K562 (cell line): Measurements from ENCODE around the gene DBT. TPM values are rescaled to one million over a fixed set of nuclear protein-coding genes. Genes with fewer than 3 reads are reported as not detected.

Experiments used
- CHAMP1 ChIP-seq: fragments of 450-650 bp; IDR thresholded peaks from 2 replicates; pipeline ENCODE4 v1.6.1; 2016; ENCODE audit warnings: mild to moderate bottlenecking
- CSDE1 ChIP-seq, 2 experiments: fragments of 450-650 bp; IDR thresholded peaks; 2 replicates each; pipeline ENCODE4 v1.6.1; 2016; ENCODE audit warnings: mild to moderate bottlenecking in 1 of 2
- EWSR1 ChIP-seq: fragments of 450-650 bp; IDR thresholded peaks from 2 replicates; pipeline ENCODE4 v1.6.1; 2018; ENCODE audit warnings: borderline replicate concordance, mild to moderate bottlenecking, low read depth, moderate library complexity; ENCODE audit not compliant: partially characterized antibody
- FUS ChIP-seq: fragments of 200-400 bp; formaldehyde crosslinking; optimal IDR thresholded peaks from 2 replicates; pipeline ENCODE3; 2017; ENCODE audit warnings: low read depth, low read length
- HINFP ChIP-seq: fragments of 450-650 bp; conservative IDR thresholded peaks from 2 replicates; pipeline ENCODE4 v1.6.1; 2016; ENCODE audit warnings: missing genetic modification characterization, low read depth, mild to moderate bottlenecking, control low read depth, missing compliant biosample characterization
- HSF4 ChIP-seq: fragments of 250-450 bp; sonication (Bioruptor Pico); IDR thresholded peaks from 2 replicates; pipeline ENCODE4 v2.1.2; 2022; ENCODE audit warnings: mild to moderate bottlenecking, moderate library complexity, borderline replicate concordance
- LCOR ChIP-seq: sonication (generic); formaldehyde crosslinking; IDR thresholded peaks from 2 replicates; pipeline ENCODE4 v1.8.0; 2022; ENCODE audit warnings: mild to moderate bottlenecking, missing genetic modification reagents
- MBD2 ChIP-seq: sonication (generic); IDR thresholded peaks from 2 replicates; pipeline ENCODE4 v1.6.1; 2016; ENCODE audit warnings: low read depth, borderline replicate concordance
- NELFE ChIP-seq: IDR thresholded peaks from 2 replicates; pipeline ENCODE4 v1.6.1; 2011; ENCODE audit warnings: mild to moderate bottlenecking; ENCODE audit not compliant: insufficient read depth, insufficient read length
- NFE2 ChIP-seq: IDR thresholded peaks from 2 replicates; pipeline ENCODE4 v1.6.1; 2014; ENCODE audit warnings: antibody characterized with exemption, low read depth
- NFYB ChIP-seq: IDR thresholded peaks from 2 replicates; pipeline ENCODE4 v1.6.1; 2011; ENCODE audit warnings: mild to moderate bottlenecking, moderate library complexity; ENCODE audit not compliant: insufficient read length; ENCODE audit errors: extremely low read depth
- NR4A1 ChIP-seq, 2 experiments: fragments of 250-450 bp in 1 of 2; fragments of 450-650 bp in 1 of 2; sonication (Bioruptor Pico) in 1 of 2; IDR thresholded peaks; 2 replicates each; pipeline versions ENCODE4 v1.4.0 to v1.6.1; 2016 to 2020; ENCODE audit warnings: mild to moderate bottlenecking in 2 of 2, missing compliant biosample characterization in 1 of 2, missing genetic modification characterization in 1 of 2, moderate library complexity in 1 of 2
- PCBP1 ChIP-seq: fragments of 200-400 bp; formaldehyde crosslinking; IDR thresholded peaks from 2 replicates; pipeline ENCODE4 v1.6.1; 2018; ENCODE audit warnings: mild to moderate bottlenecking, low read depth, low read length; ENCODE audit not compliant: poor library complexity, severe bottlenecking
- PHF20 ChIP-seq: fragments of 450-650 bp; IDR thresholded peaks from 2 replicates; pipeline ENCODE4 v1.6.1; 2018; ENCODE audit not compliant: partially characterized antibody
- PML ChIP-seq: IDR thresholded peaks from 2 replicates; pipeline ENCODE4 v1.6.1; 2012; ENCODE audit warnings: low read length, inconsistent platforms
- TBP ChIP-seq: optimal IDR thresholded peaks from 2 replicates; pipeline ENCODE3; 2011; ENCODE audit warnings: low read depth, low read length, improper control_type of control experiment
- ZBTB12 ChIP-seq: fragments of 250-450 bp; sonication (Bioruptor Pico); IDR thresholded peaks from 2 replicates; pipeline ENCODE4 v1.4.0; 2020
- ZNF174 ChIP-seq: fragments of 250-450 bp; sonication (Bioruptor Pico); IDR thresholded peaks from 2 replicates; pipeline ENCODE4 v1.4.0; 2020; ENCODE audit warnings: mild to moderate bottlenecking
- ZNF592 ChIP-seq: fragments of 450-650 bp; IDR thresholded peaks from 2 replicates; pipeline ENCODE4 v1.6.1; 2017; ENCODE audit warnings: antibody characterized with exemption, mild to moderate bottlenecking
- polyA plus RNA-seq, 8 experiments: library from polyadenylated mRNA; depleted of rRNA in 4 of 8; stranded (reverse) in 5 of 8; unstranded in 3 of 8; fragments of >200 nt; fragmentation: Nextera tagmentation in 2 of 8; fragmentation: Illumina TruSeq in 1 of 8; extraction: Ambion mirVana in 2 of 8; extraction: Trizol in 1 of 8; gene quantifications; 2 replicates each; pipeline versions ENCODE4 v1.2.1 to v1.2.3, GENCODE V29; 2011 to 2014; ENCODE audit warnings: inconsistent platforms in 1 of 8, missing spikeins in 1 of 8
- total RNA-seq, 7 experiments: library from RNA; depleted of rRNA in 6 of 7; stranded (reverse); fragments of >200 nt in 6 of 7; fragmentation: Illumina TruSeq in 2 of 7; extraction: Trizol in 2 of 7; gene quantifications; 2 replicates each; pipeline versions ENCODE4 v1.2.1 to v1.2.3, GENCODE V29; 2011 to 2021; ENCODE audit warnings: low replicate concordance in 1 of 7

Gene DBT
- total and polyA plus RNA-seq, 9 of the 15 experiments (the other 6 are each of a cell fraction or from before 2014, with no cell fraction given): 2.7 to 13.5 (median 7.3) TPM

GRCh38 chr1:100249537-100250257, at the start of gene DBT (continued):
- TF ChIP-seq NFYB: peak; percentile 57
- peak; percentile 88 for TF ChIP-seq PML
- TF ChIP-seq HINFP (tag): no peak
- TF ChIP-seq PHF20: peak; percentile 90
- peak; percentile 71 for TF ChIP-seq CHAMP1
- TF ChIP-seq NR4A1 (CRISPR knock-in tag; IDR thresholded peaks at IDR 0.05): no peak
- no peak for TF ChIP-seq NR4A1 (tag; IDR thresholded peaks at IDR 0.05)
- peak; percentile 93; the same call in 1 of the 2 replicates for TF ChIP-seq LCOR (CRISPR knock-in tag)
- 0 out of 4 replicates have a peak, but pooled peaks of 1 of the 2 experiments have one; percentile 56 for TF ChIP-seq CSDE1 (IDR thresholded peaks at IDR 0.05)
- TF ChIP-seq TBP: peak; percentile 95
- no peak for TF ChIP-seq ZNF592
- no peak for TF ChIP-seq FUS
- TF ChIP-seq MBD2: peak; percentile 57
- TF ChIP-seq ZBTB12 (CRISPR knock-in tag): no peak
- no peak for TF ChIP-seq EWSR1
- no peak for TF ChIP-seq NFE2
- no peak for TF ChIP-seq PCBP1
- no peak for TF ChIP-seq HSF4 (CRISPR knock-in tag)
- no peak for TF ChIP-seq NELFE
- no peak for TF ChIP-seq ZNF174 (CRISPR knock-in tag)
